ENCODE results near the gene ARHGAP22.

DNA sequence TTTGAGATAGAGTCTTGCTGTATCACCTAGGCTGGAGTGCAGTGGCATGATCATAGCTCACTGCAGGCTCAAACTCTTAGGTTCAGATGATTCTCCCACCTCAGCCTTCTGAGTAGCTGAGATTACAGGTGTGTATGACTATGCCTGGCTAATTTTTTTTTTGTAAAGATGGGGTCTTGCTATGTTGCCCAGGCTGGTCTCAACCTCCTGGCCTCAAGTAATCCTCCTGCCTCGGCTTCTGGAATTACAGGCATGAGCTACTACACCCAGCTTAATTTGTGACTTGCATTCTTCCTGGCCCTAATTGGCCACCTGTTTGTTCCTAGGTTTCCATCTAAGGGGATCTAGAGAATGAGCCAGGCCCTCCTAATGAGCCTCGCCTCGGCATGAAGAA lies 9.3 kb downstream of the ARHGAP22 start:
- TF ChIP-seq, protein P1, sequence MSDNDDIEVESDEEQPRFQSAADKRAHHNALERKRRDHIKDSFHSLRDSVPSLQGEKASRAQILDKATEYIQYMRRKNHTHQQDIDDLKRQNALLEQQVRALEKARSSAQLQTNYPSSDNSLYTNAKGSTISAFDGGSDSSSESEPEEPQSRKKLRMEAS (IDR thresholded peaks at IDR 0.05), result no peak
- TF ChIP-seq, protein P2, sequence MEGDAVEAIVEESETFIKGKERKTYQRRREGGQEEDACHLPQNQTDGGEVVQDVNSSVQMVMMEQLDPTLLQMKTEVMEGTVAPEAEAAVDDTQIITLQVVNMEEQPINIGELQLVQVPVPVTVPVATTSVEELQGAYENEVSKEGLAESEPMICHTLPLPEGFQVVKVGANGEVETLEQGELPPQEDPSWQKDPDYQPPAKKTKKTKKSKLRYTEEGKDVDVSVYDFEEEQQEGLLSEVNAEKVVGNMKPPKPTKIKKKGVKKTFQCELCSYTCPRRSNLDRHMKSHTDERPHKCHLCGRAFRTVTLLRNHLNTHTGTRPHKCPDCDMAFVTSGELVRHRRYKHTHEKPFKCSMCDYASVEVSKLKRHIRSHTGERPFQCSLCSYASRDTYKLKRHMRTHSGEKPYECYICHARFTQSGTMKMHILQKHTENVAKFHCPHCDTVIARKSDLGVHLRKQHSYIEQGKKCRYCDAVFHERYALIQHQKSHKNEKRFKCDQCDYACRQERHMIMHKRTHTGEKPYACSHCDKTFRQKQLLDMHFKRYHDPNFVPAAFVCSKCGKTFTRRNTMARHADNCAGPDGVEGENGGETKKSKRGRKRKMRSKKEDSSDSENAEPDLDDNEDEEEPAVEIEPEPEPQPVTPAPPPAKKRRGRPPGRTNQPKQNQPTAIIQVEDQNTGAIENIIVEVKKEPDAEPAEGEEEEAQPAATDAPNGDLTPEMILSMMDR (IDR thresholded peaks at IDR 0.05; ENCODE audit: low read depth, low read length, missing input control), result no peak
- TF ChIP-seq RXRA (IDR thresholded peaks at IDR 0.05), result no peak
